D721Med (cell line): ENCODE results near the gene ESRRB.

ENCODE experiments used
- DNase-seq: peaks from one replicate; pipeline ENCODE4 v3.0.0; 2011; ENCODE audit warnings: low spot score; ENCODE audit not compliant: insufficient read length
- FAIRE-seq: peaks from 2 replicates; lab custom pipeline; 2011; peaks lifted over from hg19 to GRCh38; lab: Jason Lieb, UNC
- CTCF ChIP-seq: IDR thresholded peaks from 2 replicates; pipeline ENCODE4 v1.5.1; 2012; ENCODE audit warnings: mild to moderate bottlenecking, control low read depth; ENCODE audit not compliant: insufficient read depth; ENCODE audit errors: missing control alignments

The ESRRB gene

DNA sequence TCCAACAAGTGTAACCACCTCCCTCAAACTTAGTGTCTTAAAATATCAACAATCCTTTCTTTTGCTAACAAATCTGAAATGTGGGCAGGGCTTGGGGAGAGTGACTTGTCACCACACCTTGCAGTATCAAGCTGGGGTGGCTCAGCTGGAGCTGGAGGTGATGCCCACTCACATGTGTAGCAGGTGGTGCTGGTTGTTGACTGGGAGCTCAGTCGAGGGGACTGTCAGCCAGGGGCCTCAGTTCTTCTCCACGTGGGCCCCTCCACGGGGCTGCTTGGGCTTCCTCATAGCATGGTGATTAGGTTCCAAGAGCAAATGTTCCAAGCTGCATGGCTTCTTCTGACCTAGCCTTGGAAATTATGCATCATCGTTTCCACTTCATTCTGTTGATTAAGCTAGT, 32.6 kb upstream of the ESRRB start:
- FAIRE-seq (no peak), DNase-seq (no peak)
- no peak for TF ChIP-seq CTCF

GRCh38 chr14:76346391-76347160, 29.4 kb upstream of the ESRRB start:
- DNase-seq (no peak), FAIRE-seq (no peak)
- TF ChIP-seq CTCF, result no peak

DNA sequence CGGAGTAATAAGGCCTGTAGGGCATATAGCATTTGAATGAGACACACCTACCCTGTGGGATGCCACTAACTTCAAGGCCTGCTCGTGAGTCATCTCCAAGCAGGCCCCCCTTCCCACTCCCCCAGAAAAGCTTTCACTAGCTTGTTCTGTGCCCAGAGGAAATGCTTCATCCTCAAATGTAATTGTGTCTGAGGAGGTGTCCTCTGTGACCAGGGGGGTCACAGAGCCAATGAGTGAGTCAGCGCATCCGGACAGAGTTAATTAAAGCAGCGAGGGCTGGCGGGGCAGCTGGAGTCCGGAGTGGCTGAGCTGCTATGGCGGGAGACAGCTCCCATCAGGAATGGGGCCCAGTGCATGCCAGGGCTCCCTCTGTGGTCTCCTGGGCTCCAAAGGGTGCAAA, 27.0 kb upstream of the ESRRB start:
- TF ChIP-seq CTCF, result no peak
- FAIRE-seq (no peak), DNase-seq (no peak)

- DNase-seq (no peak), FAIRE-seq (no peak)
- TF ChIP-seq CTCF, result no peak
Measured at GRCh38 chr14:76349993-76350392, 25.9 kb upstream of the ESRRB start.

GRCh38 chr14:76350671-76351070, 25.3 kb upstream of the ESRRB start:
- no peak for FAIRE-seq
- no peak for TF ChIP-seq CTCF
- DNase-seq, result no peak

DNA sequence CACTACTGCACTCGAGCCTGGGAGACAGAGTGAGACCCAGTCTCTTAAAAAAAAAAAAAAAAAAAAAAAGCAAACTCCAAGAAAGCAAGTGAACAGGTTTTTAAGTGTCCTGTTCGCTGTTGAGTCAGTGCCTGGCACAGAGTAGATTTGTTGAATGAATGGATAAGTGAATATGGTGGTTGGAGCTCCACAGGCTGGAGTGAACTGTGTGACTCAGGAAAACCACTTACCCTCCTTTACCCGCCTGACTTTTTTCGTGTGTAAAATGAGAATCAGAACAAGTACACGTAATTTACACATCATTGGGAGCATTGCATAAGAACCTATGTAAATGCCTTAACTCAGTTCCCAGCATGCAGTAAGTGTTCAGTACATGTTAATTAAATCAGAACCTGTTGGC, 24.0 kb upstream of the ESRRB start:
- DNase-seq (no peak), FAIRE-seq (no peak)
- TF ChIP-seq CTCF, result no peak

GRCh38 chr14:76352639-76353281, 23.2 kb upstream of the ESRRB start:
- DNase-seq (peak; percentile 75), FAIRE-seq (no peak)
- peak; percentile 81 for TF ChIP-seq CTCF
